ENCODE results near the gene COL23A1.
"Not testable (repeated sequence)": the region's sequence is repeated elsewhere in the genome, so short reads cannot be mapped to it uniquely, and the experiment has no call there.

COL23A1 gene

DNA sequence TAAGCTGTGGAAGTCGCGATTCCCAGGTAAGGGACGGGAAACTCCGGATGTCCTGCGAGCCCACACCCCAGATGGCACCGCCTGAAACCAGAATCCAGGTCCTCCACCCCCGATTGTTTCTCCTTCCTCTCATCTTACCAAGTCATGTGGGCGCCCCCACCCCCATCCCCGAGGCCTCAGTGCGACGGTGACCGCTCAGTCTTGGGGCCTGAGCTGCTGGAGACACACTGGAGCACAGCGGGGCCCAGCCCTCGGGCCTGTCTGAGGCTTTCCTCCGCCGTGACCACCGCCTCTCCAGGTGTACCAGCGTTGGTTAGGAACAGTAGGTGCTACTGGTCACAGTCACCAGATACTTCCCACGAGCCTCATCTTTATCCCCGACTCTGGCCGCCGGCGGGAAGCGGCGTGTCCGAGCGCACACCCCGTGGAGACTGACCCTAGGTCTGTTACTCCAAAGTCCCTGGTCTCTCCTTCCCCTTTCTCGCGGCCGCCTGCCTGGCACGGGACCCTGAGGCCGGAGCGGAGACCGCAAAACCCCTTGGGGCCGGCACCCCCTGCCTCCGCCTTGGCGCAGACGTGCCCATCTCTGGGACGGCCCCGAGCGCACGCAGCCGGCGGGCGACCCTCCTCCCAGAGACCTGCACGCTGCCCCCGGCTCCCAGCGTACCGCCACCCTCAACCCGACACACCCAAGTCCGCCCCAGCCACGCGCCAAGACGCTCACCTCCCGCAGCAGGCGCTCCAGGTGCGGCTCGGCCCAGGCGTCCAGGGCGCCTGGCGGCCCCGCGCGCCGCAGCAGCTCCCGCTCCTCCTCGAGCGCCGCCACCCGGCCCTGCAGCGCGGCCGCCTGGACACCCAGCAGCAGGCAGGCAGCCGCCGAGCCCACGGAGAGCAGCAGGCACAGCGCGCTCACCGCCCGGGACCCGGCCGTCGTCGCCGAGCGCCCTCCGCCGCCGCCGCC is 733 bp downstream of the COL23A1 start:
- no peak for DNase-seq (ENCODE audit: extremely low read depth, low read depth)
- TF ChIP-seq, protein P1, sequence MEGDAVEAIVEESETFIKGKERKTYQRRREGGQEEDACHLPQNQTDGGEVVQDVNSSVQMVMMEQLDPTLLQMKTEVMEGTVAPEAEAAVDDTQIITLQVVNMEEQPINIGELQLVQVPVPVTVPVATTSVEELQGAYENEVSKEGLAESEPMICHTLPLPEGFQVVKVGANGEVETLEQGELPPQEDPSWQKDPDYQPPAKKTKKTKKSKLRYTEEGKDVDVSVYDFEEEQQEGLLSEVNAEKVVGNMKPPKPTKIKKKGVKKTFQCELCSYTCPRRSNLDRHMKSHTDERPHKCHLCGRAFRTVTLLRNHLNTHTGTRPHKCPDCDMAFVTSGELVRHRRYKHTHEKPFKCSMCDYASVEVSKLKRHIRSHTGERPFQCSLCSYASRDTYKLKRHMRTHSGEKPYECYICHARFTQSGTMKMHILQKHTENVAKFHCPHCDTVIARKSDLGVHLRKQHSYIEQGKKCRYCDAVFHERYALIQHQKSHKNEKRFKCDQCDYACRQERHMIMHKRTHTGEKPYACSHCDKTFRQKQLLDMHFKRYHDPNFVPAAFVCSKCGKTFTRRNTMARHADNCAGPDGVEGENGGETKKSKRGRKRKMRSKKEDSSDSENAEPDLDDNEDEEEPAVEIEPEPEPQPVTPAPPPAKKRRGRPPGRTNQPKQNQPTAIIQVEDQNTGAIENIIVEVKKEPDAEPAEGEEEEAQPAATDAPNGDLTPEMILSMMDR (IDR thresholded peaks at IDR 0.05; ENCODE audit: low read depth, low read length, missing control alignments): no peak
- no peak overlapping the region for H3K4me3 ChIP-seq (replicated peaks; ENCODE audit: low read depth, low read length)

DNA sequence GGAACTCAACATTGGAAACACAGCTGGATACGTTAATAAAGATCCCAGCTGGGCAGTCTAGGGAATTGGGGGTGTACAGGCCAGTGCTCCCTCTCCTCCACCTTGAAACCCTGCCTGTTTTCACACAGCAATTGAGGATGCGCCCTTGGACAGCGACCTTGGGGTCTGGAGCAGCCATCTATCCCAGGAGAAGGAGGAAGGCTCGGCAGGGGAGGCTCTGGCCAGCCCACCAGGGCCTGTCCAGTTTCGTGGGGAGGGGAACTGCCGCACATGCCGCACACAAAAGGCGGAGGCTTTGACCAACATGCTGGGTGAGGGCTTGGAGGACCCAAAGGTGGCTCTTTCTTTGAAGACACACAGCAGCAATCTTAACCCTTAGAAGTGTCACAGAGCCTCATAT is 1.4 kb downstream of the COL23A1 start:
- H3K4me3 ChIP-seq (replicated peaks; ENCODE audit: low read depth, low read length): no peak overlapping the region
- TF ChIP-seq, protein P1 (IDR thresholded peaks at IDR 0.05; ENCODE audit: low read depth, low read length, missing control alignments): no peak
- DNase-seq (ENCODE audit: extremely low read depth, low read depth): no peak

DNA sequence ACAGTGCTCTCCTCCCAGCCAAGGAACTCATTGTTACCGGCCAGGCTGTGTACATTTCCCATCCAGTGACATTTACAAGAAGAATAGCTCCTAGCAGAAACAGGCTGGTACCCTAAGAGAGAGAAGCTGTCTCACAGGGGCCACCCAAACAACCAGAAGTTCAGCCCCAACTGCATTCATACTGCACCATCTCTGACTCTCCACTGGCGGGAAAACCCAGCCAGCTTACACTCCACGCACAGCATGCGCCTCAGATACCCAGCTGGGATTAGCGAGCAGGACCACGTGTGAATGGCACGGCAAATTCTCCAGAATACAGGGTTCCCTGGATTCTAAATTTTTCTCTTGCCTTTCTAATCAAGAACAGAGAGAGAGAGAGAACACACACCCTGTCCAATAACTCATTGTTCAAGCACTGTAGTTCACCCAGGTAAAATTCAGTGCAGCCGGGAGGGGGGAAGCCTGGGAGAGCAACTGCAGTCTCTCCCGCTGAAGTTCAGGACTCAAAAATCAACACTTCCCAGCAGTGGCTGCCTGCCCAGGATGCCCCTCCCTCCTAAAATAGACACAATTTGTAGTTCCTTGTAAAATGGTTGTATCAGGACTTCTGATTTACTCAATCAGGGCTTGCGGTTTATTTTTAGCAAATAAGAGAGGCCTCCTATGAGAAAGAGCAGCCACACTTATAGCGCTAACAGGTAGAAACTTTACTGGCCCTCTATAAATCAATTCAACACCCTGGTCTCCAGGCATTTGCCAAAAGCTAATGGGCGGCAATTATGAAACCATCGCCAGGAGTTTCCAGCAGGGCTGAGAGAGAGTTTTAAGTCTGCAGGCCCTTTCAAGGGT is 2.2 kb downstream of the COL23A1 start:
- TF ChIP-seq, protein P1 (IDR thresholded peaks at IDR 0.05; ENCODE audit: low read depth, low read length, missing control alignments): no peak
- DNase-seq (ENCODE audit: extremely low read depth, low read depth): no peak

DNA sequence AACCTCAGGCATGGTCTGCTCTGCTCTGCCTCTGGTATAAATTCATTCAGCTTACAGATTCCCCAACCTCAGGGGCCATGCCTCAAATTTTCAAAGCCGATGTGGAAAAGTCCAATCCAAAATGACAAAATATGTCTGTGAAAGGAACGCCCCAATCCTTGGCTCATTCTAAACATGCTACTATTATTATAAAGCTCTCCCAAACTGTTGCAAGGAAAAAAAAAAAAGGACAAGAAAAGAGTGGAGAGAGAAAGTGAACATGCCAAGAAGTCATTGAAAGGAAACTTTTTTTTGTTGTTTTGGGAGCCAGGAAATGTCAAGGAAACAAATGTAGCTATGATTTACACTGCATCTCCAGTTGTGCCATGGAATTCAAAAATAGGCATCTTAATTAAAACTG is 3.8 kb downstream of the COL23A1 start:
- no peak overlapping the region for H3K4me3 ChIP-seq (replicated peaks; ENCODE audit: low read depth, low read length)
- DNase-seq (ENCODE audit: extremely low read depth, low read depth): no peak
- TF ChIP-seq, protein P1 (IDR thresholded peaks at IDR 0.05; ENCODE audit: low read depth, low read length, missing control alignments): no peak

More for the DNA sequence above, 2.2 kb downstream of the COL23A1 start:
- H3K4me3 ChIP-seq (replicated peaks; ENCODE audit: low read depth, low read length): no peak overlapping the region

DNA sequence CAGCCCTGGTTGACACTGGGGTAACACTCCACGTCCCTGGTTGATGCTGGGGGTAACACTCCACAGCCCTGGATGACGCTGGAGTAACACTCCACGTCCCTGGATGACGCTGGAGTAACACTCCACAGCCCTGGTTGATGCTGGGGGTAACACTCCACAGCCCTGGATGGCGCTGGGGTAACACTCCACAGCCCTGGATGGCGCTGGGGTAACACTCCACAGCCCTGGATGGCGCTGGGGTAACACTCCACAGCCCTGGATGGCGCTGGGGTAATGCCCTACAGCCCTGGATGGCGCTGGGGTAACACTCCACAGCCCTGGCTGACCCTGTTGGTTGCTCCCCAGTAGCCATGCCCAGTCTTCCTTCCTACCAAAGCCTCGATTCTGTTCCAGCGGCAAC is 4.8 kb downstream of the COL23A1 start:
- not testable (repeated sequence) for H3K4me3 ChIP-seq (replicated peaks; ENCODE audit: low read depth, low read length); DNase-seq (ENCODE audit: extremely low read depth, low read depth)

DNA sequence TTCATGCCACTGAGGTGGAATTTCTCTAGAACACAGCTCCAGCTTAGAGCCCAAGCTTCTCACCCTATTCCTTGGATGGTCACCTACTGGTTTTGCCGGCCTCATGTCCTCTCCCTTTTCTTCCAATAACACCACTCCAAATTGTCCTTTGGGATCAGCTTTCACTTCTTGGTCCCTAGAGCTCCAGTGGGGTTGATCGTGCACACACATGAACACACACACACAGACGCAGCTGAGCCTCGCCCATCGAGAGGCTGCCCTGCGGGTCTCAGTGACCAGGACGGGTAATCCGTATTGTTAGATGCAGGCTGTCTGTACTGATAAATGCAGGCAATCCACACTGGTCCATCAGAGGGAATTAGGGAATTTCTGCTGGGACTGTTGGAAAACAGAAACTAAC is 6.9 kb downstream of the COL23A1 start:
- H3K4me3 ChIP-seq (replicated peaks; ENCODE audit: low read depth, low read length): no peak overlapping the region
- TF ChIP-seq, protein P1 (IDR thresholded peaks at IDR 0.05; ENCODE audit: low read depth, low read length, missing control alignments): no peak
- no peak for DNase-seq (ENCODE audit: extremely low read depth, low read depth)

DNA sequence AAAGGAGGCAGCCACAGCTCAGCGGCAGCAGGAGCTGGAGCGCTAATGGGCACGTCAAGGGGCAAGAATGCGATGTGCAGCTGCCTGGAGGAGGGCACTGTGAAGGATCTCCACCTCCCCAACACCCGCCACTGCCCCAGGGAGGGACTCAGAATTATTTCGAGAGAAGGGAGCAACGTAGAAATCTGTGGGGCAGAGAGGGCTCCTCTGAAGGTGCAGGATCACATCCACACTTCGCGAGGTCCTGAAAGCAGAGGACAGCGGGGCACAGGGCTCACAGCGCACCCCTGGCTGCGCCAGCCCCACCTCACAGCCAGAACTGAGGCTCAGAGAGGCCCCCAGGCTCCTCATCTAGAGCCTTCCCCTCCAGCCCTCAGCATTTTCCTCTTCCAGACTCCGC is 7.9 kb downstream of the COL23A1 start:
- no peak overlapping the region for H3K4me3 ChIP-seq (replicated peaks; ENCODE audit: low read depth, low read length)
- TF ChIP-seq, protein P1 (IDR thresholded peaks at IDR 0.05; ENCODE audit: low read depth, low read length, missing control alignments): no peak
- no peak for DNase-seq (ENCODE audit: extremely low read depth, low read depth)
